GM13977 (cell line): Measurements from ENCODE around the gene CAMK2N1.
A peak's percentile ranks its signal among the peaks of the same experiment; 100 is the strongest.

Experiments used
- DNase-seq: peaks from one replicate; pipeline ENCODE4 v3.0.0; 2012; ENCODE audit warnings: low spot score
- CTCF ChIP-seq: IDR thresholded peaks from 2 replicates; pipeline ENCODE4 v1.5.1; 2012; ENCODE audit warnings: mild to moderate bottlenecking, control low read depth; ENCODE audit not compliant: insufficient read depth; ENCODE audit errors: extremely low read depth, missing control alignments
- in situ Hi-C: fragments of 300-500 bp; cut with MboI; formaldehyde crosslinking; loops from one replicate; pipeline ENCODE4 v1.12.0; 2022; ENCODE audit warnings: low sequenced_read_pairs, low pct_unique_long_range_greater_than_20kb, mixed read lengths, inconsistent platforms; ENCODE audit not compliant: unreplicated experiment

Gene CAMK2N1

DNA sequence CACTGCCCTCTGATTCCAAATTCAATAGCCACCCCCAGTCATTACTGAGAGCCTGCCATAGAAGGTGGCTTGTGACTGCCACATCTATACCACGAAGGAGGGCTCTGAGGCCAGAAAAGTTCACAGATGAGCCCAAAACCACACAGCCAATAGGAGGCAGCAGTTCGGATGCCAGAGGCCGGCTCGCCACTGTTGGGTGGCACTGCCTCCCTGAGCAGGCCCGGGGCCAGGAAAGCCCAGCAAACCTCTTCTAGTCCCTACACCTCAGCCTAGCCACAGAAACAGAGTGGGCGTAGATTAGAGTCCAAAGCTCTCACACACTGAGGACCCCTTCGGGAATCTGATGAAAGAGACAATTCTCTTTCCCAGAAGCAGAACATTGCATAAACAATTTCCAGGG, 5.9 kb upstream of the CAMK2N1 start:
- TF ChIP-seq CTCF: no peak
- in situ Hi-C loops: loop anchor here (10.0 kb wide), 1 partner anchor 277 kb away; no protein-coding TSS in a partner anchor
- DNase-seq: no peak

DNA sequence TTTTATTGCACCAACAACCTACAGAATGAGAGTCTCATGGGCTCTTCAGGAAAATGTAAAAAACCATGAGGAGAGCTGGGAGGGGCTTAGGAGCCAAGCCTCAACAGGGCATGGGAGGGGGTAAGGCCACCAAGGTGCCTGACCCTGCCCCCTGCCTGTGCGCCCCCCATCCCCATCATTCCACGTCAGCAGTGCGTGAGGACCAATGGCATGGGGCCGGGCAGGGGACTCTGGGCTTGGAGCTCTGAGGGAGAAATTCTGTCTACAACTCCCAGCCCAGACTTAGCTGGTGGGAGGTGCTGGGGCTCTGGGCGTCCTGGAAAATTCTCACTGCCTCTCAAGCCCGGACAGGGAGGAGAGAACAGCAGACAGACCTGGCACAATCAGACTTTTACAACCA, 5.2 kb upstream of the CAMK2N1 start:
- no peak for DNase-seq
- in situ Hi-C loops: loop anchor here (10.0 kb wide), 1 partner anchor 276 kb away; no protein-coding TSS in a partner anchor
- TF ChIP-seq CTCF: no peak

- in situ Hi-C loops: no loop called here
- no peak for TF ChIP-seq CTCF
- DNase-seq: no peak
Observed at GRCh38 chr1:20487236-20487590, 1.2 kb upstream of the CAMK2N1 start.

- TF ChIP-seq CTCF: no peak
- DNase-seq: no peak
- in situ Hi-C loops: no loop called here
Observed at GRCh38 chr1:20486457-20487235, 636 bp upstream of the CAMK2N1 start.

DNA sequence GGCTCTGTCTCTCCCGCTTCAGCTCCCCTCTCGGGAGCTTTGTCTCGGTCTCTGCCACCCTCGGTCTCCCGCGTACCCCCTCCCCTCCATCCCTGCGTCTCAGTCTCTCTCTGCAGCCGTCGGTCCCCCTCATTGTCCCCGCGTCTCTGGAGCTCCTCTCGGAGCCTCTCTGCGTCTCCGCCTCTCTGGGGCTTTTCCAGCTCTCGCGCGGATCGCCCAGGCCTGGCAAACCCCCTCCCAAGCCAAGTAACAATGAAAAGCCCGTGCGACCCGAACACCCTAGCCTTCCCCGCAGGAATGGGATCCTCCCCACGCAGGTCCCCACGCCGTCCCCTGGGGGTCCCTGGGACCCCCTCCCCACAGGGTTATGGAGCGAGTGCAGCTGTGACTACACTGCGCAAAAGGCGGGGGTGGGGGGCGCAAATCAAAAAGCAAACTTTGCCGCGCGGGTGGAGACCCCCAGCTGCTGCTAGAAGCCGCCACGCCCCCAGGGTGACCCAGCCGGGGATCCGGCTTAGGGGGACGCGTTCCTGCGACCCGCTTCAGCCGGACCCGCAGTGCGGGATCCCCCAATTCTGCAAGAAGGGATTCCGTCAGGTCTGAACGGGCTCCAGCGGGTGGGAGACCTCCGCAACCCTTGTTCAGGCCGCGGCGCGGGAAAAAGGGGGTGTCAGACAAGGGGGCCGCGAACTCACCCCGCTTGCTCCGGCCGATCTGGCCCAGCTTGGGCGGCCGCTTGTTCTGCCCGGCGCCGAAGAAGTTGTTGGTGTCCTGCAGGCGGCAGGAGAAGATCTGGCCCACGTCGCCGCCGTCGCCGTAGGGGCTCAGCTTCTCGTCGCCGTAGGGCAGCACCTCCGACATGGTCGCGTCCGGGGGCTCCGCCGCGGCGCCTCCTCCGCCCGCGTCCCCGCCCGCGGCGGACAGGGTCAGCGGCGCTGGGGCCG, 1.2 kb downstream of the CAMK2N1 start:
- DNase-seq: no peak
- in situ Hi-C loops: no loop called here
- no peak for TF ChIP-seq CTCF

DNA sequence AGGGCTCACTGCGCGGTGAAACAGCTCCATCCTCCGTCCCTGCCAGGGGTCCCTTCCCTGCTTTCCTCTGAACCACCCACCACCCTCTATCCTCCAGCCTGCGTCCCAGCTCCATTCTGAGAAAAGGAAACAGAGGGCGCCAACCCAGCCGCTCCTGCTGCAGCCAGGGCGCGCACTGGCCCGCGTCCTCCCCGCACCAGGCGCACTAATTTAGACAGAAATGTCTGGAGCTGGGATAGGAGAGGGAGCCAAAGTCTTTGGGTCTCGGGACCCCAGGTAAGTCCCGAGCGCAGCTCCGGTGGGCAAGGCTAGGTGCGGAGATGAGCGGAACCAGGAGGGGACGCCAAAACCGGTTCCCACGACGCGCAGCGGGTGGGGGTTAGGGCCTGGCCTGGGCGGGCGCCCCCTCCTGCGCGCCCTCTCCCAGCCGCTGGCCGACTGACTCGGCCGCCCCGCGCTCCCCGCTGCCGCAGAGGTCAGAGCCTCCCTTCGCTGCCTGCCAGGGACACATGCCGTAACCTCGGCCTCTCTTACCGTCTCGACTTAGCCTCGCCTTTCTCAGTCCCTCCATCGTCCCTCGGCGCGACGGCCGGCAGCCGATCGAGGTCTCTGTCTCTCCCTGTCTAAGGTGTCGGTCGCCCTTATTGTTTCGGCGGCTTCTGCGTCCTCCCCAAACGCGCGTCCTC, 2.0 kb downstream of the CAMK2N1 start:
- in situ Hi-C loops: no loop called here
- peak; percentile 52 for DNase-seq
- no peak for TF ChIP-seq CTCF
